NCI-H1436 treated with DMSO at 0.1 percent for 48 hours (cell line): ENCODE data around the gene GPR17.

Source experiments
- DNase-seq: peaks from one replicate; lab custom pipeline; 2025; lab: John Stamatoyannopoulos, UW

The GPR17 gene

GRCh38 chr2:127654838-127655175, 8.9 kb downstream of the GPR17 start:
- DNase-seq = no peak

- DNase-seq = no peak
Observed at GRCh38 chr2:127655209-127656073, 9.5 kb downstream of the GPR17 start.

- no peak for DNase-seq
Observed at GRCh38 chr2:127656569-127657231, 10.7 kb downstream of the GPR17 start.

- no peak for DNase-seq
Observed at GRCh38 chr2:127657232-127657595, 11.3 kb downstream of the GPR17 start.

- no peak for DNase-seq
Observed at GRCh38 chr2:127658146-127658545, 12.2 kb downstream of the GPR17 start.

- DNase-seq = no peak
Observed at GRCh38 chr2:127658641-127659407, 12.9 kb downstream of the GPR17 start.

- no peak for DNase-seq
Observed at GRCh38 chr2:127659408-127660290, 13.7 kb downstream of the GPR17 start.

- no peak for DNase-seq
Observed at GRCh38 chr2:127660291-127660578, 14.3 kb downstream of the GPR17 start.

- no peak for DNase-seq
Observed at GRCh38 chr2:127661072-127661649, 15.2 kb downstream of the GPR17 start.

GRCh38 chr2:127661949-127662510, 16.1 kb downstream of the GPR17 start:
- no peak for DNase-seq

GRCh38 chr2:127662937-127663565, 17.1 kb downstream of the GPR17 start:
- no peak for DNase-seq

GRCh38 chr2:127663566-127664064, 17.7 kb downstream of the GPR17 start:
- no peak for DNase-seq

- DNase-seq = no peak
Observed at GRCh38 chr2:127664065-127664894, 18.3 kb downstream of the GPR17 start.

GRCh38 chr2:127664895-127665225, 18.9 kb downstream of the GPR17 start:
- no peak for DNase-seq

GRCh38 chr2:127665267-127665893, 19.4 kb downstream of the GPR17 start:
- DNase-seq = no peak

GRCh38 chr2:127669056-127669455, 23.1 kb downstream of the GPR17 start:
- no peak for DNase-seq

- no peak for DNase-seq
Observed at GRCh38 chr2:127670055-127670956, 24.4 kb downstream of the GPR17 start.

GRCh38 chr2:127670957-127671290, 25.0 kb downstream of the GPR17 start:
- DNase-seq = no peak
